ENCODE measurements around the gene DLGAP1.

DNA sequence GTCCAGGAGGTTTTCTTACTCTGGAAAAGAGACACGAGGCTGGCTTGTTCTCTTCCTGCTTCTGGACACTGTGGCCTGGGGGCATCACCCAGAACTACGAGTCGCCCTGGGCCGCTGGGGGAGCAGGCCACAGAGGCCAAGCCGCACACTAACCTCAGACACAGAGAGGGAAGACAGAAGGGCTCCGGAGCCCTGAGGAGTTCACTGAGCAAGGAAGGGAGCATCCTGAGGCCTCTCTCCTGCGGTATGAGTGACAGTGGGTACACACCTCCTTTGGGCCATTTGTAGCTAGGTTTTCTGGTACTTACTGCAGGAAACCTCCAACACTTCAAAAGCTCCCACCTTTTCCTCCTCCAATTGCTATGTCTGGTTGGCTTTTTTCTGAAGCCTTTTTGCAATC is 494.1 kb downstream of the DLGAP1 start:
- TF ChIP-seq, protein P1, sequence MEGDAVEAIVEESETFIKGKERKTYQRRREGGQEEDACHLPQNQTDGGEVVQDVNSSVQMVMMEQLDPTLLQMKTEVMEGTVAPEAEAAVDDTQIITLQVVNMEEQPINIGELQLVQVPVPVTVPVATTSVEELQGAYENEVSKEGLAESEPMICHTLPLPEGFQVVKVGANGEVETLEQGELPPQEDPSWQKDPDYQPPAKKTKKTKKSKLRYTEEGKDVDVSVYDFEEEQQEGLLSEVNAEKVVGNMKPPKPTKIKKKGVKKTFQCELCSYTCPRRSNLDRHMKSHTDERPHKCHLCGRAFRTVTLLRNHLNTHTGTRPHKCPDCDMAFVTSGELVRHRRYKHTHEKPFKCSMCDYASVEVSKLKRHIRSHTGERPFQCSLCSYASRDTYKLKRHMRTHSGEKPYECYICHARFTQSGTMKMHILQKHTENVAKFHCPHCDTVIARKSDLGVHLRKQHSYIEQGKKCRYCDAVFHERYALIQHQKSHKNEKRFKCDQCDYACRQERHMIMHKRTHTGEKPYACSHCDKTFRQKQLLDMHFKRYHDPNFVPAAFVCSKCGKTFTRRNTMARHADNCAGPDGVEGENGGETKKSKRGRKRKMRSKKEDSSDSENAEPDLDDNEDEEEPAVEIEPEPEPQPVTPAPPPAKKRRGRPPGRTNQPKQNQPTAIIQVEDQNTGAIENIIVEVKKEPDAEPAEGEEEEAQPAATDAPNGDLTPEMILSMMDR (IDR thresholded peaks at IDR 0.05 in 8 of 11, conservative IDR thresholded peaks at IDR 0.05 in 3 of 11), result no peak
- TF ChIP-seq POLR2AphosphoS5 (IDR thresholded peaks at IDR 0.05) (no peak), POLR2A (IDR thresholded peaks at IDR 0.05) (no peak)

Data from spleen (tissue), 7 donors.